HG02885 (cell line): ENCODE results near the gene CLDN20.
A peak's percentile ranks its signal among the peaks of the same experiment; 100 is the strongest.
"Not testable (repeated sequence)": the region's sequence is repeated elsewhere in the genome, so short reads cannot be mapped to it uniquely, and the experiment has no call there.

ENCODE experiments used
- ATAC-seq: cut with Tn5 transposase; IDR thresholded peaks from one replicate; pipeline ENCODE4 v1.9.1; 2021; ENCODE audit warnings: mild to moderate bottlenecking; ENCODE audit not compliant: unreplicated experiment, poor library complexity

The CLDN20 gene, protein sequence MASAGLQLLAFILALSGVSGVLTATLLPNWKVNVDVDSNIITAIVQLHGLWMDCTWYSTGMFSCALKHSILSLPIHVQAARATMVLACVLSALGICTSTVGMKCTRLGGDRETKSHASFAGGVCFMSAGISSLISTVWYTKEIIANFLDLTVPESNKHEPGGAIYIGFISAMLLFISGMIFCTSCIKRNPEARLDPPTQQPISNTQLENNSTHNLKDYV

DNA sequence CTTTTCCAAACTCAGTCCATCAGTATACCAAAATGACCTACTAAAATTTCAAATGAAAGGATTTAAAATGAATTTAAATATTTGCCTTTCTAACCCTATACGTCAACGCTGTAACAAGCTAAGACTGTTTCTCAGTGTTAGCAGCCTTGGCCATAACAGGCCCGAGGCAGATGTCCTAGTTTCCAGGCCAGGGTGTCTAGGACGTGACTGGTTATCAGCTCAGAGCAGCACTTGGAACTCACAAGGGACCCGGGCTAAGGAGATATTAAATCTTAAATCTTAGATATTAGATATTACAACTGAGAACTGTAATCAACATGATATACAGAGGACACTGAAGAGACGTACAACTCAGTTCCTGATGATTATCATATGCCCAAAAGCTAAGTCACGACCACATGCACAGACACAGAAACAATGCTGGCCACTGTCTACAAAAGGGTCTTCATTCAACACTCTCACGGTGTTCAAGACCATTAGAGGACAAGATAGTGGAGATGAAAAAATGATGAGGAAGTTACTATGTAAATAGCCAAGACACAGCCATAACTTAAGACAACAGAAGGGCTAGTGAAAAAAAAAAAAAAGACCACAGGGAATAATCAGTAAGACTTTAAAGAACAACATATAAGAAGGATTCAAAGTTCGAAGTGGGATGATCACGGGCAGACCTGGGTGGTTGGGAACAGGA, at the start of gene CLDN20:
CLDN20 (plus strand) TSS at position 641 of the 691 bp plus-strand sequence. CDS start 11,707 bp downstream, outside the sequence.
- no peak for ATAC-seq

DNA sequence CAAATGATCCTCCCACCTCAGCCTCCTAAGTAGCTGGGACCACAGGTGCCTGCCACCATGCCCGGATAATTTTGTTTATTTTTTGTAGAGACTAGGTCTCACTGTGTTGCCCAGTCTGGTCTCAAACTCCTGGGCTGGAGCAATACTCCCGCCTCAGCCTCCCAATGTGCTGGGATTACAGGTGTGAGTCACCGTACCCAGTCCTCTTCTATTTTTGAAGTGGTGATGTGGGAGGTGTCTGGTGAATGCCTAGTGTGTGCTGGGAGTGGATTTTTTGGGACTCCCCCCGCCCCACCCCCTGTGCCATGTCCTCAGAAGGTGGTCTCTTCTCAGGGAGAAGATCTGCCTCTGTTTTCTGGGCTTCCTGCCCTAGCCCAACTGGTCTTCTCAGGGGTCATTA, 47.9 kb upstream of the CLDN20 start:
- no peak for ATAC-seq

DNA sequence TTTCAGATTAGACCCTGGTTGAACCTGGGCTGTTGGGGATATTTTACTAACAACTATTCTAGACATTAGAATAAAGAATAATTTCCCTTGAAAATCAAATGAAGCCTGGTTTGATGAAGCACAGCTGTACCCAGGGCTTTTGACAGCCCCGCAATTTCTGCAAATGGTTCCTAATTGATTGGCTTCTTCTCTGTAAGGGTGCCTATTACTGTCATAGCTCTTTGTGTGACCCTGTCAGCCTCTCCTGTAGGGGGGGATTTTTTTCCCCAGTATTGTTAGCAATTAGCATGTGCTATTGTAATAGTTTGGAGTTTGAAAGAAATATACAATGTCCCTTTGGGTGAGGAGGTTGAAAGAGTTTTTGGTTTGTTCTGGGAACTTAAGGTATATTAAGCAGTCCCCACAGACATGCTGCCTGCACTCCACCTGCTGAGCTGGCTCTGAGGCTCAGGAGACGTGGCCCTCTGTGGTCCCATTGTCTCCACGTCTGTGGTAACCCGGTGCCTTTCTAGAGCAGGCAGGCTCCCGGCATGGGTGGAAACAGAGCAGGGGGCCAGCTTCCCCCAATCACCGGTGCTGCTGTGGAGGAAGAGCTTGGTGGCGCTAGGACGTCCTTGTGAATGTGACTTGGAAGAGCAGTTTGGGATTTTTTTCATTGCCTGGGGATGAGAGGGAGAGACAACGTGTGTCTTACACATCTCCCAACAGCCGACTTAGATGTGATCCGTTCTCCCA, 47.3 kb upstream of the CLDN20 start:
- no peak for ATAC-seq

DNA sequence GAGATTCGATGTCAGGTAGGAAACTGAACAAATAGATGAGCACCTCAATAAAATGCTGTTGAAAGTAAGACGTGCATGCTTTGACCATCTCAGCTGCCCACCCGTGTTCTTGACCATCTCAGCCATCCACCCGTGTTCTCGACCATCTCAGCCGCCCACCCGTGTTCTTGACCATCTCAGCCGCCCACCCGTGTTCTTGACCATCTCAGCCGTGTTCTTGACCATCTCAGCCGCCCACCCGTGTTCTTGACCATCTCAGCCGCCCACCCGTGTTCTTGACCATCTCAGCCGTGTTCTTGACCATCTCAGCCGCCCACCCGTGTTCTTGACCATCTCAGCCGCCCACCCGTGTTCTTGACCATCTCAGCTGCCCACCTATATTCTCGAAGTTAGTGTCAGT, 45.1 kb upstream of the CLDN20 start:
- ATAC-seq: not testable (repeated sequence)

DNA sequence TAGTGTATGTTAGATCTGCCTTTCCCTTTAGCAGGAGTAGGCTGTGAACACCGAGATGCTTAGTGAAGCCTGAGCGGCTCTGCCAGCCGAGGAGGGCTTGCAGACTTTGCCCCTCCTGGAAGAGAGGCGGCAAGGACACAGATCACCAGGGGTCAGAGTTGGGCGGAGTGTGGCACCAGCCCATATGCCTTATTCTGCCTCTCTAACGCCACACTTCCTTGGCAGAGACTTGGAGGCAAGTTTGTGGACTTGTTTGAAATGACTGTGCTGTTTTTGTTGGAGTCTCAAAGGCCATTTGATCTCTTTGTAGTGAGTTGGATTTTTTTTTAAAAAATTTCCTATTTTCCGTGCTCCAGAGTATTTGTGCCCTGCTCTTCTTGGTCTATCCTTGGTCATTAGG, 44.5 kb upstream of the CLDN20 start:
- ATAC-seq: no peak

DNA sequence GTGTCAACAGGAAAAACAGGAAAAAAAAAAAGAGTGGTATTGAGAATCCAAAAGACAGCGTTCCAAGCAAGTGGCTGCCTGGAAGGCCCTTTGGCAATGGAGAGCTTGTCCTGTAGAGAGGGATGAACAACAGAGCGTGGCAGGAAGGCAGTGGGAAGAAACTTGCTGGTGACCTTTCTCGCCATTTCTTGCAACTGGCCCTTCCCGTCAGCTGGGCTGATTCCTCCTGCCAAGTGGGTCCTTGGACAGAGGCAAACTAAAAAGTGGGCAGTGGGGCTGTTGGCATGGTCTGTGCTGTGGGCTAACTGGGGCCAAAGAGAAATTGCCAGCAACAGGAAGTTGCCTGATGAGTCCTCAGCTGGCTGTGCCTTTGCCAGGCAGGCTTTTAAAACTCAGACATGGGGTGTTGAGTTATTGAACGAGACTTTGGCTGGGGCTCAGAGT, 43.9 kb upstream of the CLDN20 start:
- no peak for ATAC-seq

DNA sequence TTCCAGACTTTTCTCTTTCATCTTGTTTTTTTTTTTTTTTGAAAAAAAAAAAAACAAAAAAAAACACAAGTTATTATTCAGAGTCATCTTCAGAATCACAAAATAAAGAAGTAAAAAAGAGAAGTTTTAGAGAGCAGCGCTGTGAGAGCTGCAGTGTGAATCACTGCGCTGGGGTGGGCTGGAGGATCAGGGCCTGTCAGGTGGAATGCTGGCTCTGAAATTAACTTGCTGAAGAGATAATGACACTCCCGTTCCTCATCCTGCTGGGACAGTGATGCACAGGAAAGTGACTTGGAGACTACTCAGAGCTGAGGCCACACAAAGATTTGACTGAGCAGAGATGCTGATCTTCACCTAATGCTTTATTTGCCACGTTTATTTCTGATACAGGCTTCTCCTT, 42.7 kb upstream of the CLDN20 start:
- ATAC-seq: no peak

DNA sequence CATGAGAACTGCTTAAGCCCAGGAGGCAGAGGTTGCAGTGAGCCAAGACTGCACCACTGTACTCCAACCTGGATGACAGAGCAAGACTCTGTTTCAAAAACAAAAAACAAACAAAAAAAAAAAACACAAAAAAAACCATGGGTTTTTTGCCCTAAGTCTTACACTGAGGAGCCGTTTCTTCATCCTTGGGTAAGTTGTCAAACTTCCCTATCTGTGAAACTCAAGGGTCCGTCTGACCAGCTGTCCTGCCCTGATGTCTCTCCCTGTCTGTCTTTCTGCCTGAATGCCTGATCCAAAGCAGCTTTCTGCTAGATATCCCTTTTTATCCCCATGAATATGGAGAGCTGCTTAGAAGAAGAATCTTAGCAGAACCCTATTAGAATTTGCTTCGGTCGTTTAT, 41.3 kb upstream of the CLDN20 start:
- no peak for ATAC-seq

DNA sequence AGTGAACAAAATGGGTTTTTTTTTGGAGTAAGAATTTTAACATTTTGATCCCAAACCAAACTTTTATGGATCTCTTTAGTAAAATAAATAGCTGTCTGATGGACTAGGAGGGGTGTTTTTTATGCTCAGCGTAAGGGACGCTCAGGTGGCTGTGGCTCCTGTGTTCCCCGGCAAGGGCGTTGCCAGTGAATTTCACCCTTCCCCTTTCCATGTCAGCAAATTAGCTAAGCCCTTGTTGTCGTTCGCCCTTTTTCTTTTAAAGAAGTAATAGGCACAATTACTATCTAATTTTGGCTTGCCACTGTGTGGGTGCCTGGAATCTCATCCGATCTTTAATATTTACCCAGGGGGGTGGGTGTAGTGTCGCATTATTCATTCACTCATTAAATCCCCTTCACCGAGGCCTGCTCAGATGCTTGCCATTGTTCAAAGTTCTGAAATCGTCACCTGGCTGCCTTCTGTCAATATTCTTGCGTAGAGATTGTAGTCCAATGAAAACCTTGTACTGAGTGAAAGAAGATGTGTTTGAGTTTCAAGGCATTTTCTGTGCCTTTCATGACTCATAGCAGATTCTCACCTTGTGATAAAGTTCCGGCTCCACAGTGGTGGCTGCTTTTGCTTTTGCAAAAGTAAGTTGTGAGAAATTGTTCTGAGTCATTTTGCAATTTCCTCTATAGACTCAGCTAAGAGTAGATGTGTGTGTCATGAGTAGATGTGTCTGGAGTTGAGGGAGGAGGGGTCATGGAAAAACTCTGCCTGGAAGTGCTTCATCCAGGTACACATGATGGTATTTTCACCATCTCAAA, 40.0 kb upstream of the CLDN20 start:
- ATAC-seq: peak; percentile 97

DNA sequence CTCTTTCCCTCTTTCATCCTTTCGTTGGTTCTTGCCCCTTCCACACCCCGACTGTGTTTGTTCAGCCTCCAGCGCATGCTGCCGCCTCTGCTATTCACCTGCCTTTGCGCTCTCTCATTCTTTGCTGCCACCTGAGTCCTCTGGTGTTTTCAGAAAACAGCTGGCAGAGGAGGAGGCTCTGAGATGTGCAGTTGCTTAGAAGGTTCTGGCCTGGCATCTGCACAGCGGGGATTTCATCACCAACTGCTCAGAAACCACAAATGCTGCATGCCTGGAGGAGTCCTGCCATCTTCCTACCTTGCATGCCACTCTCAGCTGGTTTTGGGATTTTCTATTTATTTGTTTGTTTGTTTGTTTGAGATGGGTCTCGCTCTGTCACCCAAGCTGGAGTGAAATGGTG, 39.2 kb upstream of the CLDN20 start:
- no peak for ATAC-seq

DNA sequence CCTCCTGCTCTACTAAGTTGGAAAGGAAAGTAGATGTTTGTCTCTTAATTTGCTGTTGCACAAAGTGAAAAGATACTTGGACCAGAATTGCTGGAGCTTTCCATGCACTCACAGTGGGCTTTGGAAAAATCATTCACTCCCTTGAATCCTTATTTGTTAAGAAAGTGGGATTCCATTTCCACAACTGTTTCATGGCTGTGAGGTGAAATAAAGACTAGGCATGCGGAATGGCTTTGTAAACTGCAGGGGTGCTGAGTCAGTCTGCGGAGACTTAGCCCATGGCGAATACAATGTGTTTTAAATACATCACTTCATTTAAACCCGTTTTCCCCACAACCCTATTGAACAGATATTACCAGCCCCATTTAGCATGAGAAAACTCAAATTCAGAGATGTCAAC, 36.8 kb upstream of the CLDN20 start:
- ATAC-seq: no peak

DNA sequence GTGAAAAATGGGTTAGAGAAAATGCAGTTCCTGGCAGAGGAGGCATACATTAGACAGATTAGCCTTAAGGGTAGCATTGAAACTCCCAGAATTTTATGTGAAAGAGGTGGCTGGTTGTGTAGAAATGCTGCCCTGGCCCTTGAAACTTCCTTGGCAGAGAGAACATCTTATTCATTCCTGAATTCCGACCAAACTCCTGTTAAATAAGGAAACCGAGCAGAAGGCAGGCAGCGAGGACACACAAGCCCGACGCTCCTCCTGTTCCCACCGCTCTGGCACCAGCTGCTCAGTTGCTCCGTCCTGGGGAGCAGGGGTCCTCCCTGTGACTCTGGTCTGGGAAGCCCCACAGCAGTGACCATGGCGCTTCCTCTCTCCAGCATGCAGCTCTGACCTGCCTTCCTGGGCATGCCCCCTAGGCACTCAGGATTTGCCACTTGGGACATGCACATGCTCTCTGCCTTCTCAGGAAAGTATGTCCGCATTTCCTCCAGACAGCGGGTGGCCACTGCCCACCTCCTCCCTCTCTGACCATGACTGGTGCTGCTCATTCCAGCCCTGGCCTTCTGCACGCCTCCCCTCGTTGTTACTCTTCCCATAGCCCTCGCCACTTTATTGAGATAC, 35.2 kb upstream of the CLDN20 start:
- no peak for ATAC-seq

DNA sequence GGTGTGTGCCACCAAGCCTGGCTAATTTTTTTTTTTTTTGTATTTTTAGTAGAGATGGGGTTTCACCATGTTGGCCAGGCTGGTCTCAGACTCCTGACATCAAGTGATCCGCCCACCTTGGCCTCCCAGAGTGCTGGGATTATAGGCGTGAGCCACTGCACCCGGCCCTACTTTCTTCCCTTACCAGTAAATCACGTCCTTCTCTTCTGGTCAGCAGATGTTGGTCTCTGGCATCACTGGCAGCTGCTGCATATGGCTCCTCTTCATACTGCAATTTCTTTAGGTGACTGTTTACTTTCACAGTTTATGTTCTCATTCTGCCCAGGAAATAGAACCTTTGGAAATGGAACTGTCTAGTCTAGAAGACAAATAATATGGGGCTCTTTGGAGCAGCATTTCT, 32.8 kb upstream of the CLDN20 start:
- not testable (repeated sequence) for ATAC-seq

DNA sequence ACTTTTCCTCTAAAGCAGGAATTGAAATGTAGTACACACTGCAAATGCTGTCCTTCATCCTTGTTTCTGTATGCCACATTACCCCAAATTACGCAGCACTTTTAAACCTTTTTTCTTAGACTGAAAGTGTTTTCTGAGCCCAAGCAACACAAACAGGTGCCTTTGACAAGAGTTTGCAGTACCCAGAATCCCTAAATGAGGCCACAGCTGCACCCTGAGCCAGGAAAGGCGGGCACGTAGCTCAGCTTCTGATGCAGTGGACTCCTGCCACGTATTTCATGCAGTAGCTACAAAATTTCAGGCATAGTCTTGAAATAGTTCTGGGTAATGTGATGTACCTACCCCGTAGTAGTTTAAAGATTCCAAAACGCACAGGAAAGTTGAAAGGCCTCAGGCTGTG, 31.0 kb upstream of the CLDN20 start:
- ATAC-seq: no peak

DNA sequence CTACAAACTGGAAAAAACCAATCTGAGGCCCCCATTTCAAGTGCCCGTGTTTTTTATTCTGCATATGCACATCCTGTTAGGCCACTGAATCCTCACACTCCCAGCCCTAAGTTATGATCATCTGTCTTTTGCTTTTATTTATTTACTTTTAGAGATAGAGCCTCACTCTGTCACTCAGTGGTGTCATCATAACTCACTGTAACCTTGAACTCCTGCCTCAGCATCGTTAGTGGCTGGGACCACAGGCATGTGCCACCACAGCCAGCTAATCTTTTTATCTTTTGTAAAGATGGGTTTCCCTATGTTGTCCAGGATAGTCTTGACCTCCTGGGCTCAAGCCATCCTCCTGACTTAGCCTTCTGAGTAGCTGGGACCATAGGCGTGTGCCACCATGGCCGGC, 29.6 kb upstream of the CLDN20 start:
- no peak for ATAC-seq

DNA sequence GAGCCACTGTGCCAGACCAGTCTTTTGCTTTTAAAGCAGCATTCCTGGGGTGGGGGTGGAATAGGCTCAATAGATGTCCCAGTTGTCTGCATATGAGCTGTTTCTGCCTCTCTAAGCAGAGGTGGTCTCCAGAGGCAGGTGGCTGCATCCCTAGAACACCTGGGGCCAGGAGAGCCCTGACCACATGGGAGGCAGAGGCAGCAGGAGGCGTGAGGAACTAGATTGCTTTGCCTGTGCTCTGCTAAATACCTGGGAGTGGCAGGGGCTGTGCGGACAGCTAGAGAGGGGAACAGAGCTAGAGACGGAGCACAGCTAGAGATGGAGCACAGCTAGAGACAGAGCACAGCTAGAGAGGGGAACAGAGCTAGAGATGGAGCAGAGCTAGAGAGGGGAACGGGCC, 29.1 kb upstream of the CLDN20 start:
- ATAC-seq: no peak

DNA sequence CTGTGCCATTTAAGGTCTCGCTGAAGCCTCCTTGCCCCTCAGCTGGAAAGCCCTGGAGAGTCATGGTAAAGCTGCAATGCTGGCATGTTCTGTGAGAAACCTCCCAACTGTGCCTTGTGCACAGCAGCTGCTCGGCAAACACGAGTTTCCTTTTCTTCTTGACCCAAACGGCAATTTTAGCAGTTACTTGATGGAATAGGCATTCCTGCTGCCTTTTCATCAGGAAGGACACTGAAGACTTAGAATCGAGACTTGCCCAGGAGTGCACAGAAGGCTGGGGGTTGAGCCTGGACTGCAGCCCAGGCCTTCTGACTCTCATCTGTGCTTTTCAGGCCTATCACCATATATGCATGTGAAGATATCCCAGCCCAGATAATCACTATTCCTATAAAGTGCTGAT, 28.7 kb upstream of the CLDN20 start:
- ATAC-seq: no peak

DNA sequence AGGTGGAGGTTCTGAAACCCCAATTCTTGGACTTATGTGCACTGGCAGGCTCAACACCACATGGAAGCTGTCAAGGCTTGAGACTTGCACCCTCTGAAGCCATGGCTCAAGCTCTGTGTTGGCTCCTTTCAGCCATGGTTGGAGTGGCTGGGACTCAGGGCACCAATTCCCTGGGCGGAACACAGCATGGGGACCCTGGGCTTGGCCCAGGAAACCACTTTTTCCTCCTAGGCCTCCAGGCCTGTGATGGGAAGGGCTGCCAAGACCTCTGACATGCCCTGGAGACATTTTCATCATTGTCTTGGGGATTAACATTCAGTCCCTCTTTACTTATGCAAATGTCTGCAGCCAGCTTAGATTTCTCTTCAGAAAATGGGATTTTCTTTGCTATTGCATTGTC, 26.2 kb upstream of the CLDN20 start:
- no peak for ATAC-seq

DNA sequence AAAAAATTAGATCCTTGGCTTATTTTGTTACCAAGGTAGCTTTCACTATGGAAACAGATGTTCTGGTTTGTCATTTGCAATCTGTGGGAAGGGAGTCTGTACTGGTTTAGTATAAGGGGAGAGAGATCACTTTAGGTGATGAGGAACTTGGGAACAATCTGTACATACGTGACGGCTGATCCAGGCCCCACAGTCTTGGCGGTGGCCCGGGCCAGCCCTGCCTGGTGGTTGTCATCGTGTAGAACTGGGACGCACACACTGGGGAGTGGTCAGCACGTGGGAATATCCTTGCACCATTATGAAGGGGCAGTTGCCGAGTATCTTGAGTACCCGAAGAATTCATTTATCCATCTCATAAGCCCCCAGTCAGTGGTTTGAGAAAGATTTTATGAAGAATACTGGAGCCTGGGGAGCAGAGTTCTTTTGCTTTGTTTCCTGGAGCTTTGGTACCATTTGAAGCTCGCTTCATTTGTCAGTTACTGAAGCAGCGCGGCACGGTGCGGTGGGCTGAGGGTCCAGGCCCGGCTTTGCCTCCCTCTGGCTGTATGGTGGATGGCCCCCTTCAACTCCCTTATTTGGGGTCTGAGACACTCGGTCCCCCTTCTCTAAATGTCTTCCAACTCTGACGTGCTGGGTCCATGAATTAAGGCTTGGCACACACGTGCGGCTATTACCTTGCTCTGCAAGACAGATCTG, 22.8 kb upstream of the CLDN20 start:
- no peak for ATAC-seq

DNA sequence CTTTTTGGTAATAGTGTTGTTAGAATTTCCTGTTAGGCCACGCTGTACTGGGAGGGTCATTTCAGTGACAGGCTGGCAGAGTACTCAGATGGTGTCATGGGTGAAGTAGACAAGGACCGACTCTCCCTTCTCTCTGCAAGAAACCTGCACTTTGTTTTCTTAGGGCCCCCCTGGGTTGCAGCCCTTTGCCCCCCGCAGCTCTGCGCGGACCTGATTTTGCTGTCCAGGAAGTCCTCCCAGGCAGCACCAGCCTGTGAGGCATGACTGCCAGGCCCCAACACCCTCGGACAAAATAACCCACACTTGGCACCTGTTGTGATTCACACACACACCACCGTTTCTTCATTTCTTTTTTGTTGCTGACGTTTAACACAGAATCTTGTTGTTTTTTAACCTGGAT, 21.8 kb upstream of the CLDN20 start:
- no peak for ATAC-seq
